ENCODE results near the gene B9D2. TPM values are rescaled to one million over a fixed set of nuclear protein-coding genes. Genes with fewer than 3 reads are reported as not detected.

Gene B9D2
- total RNA-seq, 1 donor from 2014 or later, result 4.6 TPM

GRCh38 chr19:41399091-41399490 is 35.1 kb upstream of the B9D2 start:
- no peak for DNase-seq (ENCODE audit: extremely low spot score, unreplicated experiment)
- H3K27me3 Mint-ChIP-seq (ENCODE audit: unreplicated experiment), result no peaks in the 10 kb centered on the region
- no peaks in the 10 kb centered on the region for H3K9me3 Mint-ChIP-seq (ENCODE audit: unreplicated experiment)
- peaks cover 30% of the 10 kb centered on the region for H3K4me1 Mint-ChIP-seq (ENCODE audit: unreplicated experiment)
- peak overlapping the region; percentile 99 for H3K4me3 Mint-ChIP-seq (ENCODE audit: unreplicated experiment)
- peak overlapping the region; percentile 10 for H3K27ac Mint-ChIP-seq (ENCODE audit: unreplicated experiment)
- H3K36me3 Mint-ChIP-seq (ENCODE audit: unreplicated experiment), result peaks cover 3% of the 10 kb centered on the region
- TF ChIP-seq CTCF (IDR thresholded peaks at IDR 0.05), result no peak

- Mint-ChIP-seq H3K36me3 (ENCODE audit: unreplicated experiment) (peaks cover 3% of the 10 kb centered on the region), H3K4me1 (ENCODE audit: unreplicated experiment) (peaks cover 30% of the 10 kb centered on the region), H3K27ac (ENCODE audit: unreplicated experiment) (no peak overlapping the region), H3K4me3 (ENCODE audit: unreplicated experiment) (peak overlapping the region; percentile 99), H3K9me3 (ENCODE audit: unreplicated experiment) (no peaks in the 10 kb centered on the region), H3K27me3 (ENCODE audit: unreplicated experiment) (no peaks in the 10 kb centered on the region)
- DNase-seq (ENCODE audit: extremely low spot score, unreplicated experiment), result no peak
- no peak for TF ChIP-seq CTCF (IDR thresholded peaks at IDR 0.05)
These were observed 34.6 kb upstream of the B9D2 start for GRCh38 chr19:41398598-41398997.

- no peak for TF ChIP-seq CTCF (IDR thresholded peaks at IDR 0.05)
- Mint-ChIP-seq H3K36me3 (ENCODE audit: unreplicated experiment) (peaks cover 3% of the 10 kb centered on the region), H3K27ac (ENCODE audit: unreplicated experiment) (peak overlapping the region; percentile 99), H3K27me3 (ENCODE audit: unreplicated experiment) (no peaks in the 10 kb centered on the region), H3K4me3 (ENCODE audit: unreplicated experiment) (peak overlapping the region; percentile 99), H3K4me1 (ENCODE audit: unreplicated experiment) (peaks cover 30% of the 10 kb centered on the region), H3K9me3 (ENCODE audit: unreplicated experiment) (no peaks in the 10 kb centered on the region)
- DNase-seq (ENCODE audit: extremely low spot score, unreplicated experiment), result no peak
These were observed 34.1 kb upstream of the B9D2 start for GRCh38 chr19:41398050-41398418.

GRCh38 chr19:41397086-41398049 is 33.4 kb upstream of the B9D2 start, which contains the start of the genes BCKDHA and EXOSC5:
BCKDHA (plus strand) TSS chr19:41397818; CDS start chr19:41397828, 10 bp downstream.
EXOSC5 (minus strand) TSS chr19:41397359; CDS start chr19:41397328, 31 bp downstream.
- no peak for TF ChIP-seq CTCF (IDR thresholded peaks at IDR 0.05)
- peaks cover 3% of the 10 kb centered on the region for H3K36me3 Mint-ChIP-seq (ENCODE audit: unreplicated experiment)
- peaks cover 30% of the 10 kb centered on the region for H3K4me1 Mint-ChIP-seq (ENCODE audit: unreplicated experiment)
- H3K4me3 Mint-ChIP-seq (ENCODE audit: unreplicated experiment), result peak within 1 kb of the TSS; percentile 99
- no peaks in the 10 kb centered on the region for H3K9me3 Mint-ChIP-seq (ENCODE audit: unreplicated experiment)
- DNase-seq (ENCODE audit: extremely low spot score, unreplicated experiment), result peak; percentile 100
- H3K27ac Mint-ChIP-seq (ENCODE audit: unreplicated experiment), result peak within 1 kb of the TSS; percentile 99
- H3K27me3 Mint-ChIP-seq (ENCODE audit: unreplicated experiment), result no peaks in the 10 kb centered on the region

GRCh38 chr19:41395355-41395754 is 31.4 kb upstream of the B9D2 start:
- Mint-ChIP-seq H3K36me3 (ENCODE audit: unreplicated experiment) (peaks cover 2% of the 10 kb centered on the region), H3K27ac (ENCODE audit: unreplicated experiment) (peak overlapping the region; percentile 8), H3K27me3 (ENCODE audit: unreplicated experiment) (no peaks in the 10 kb centered on the region), H3K9me3 (ENCODE audit: unreplicated experiment) (no peaks in the 10 kb centered on the region), H3K4me1 (ENCODE audit: unreplicated experiment) (peaks cover 30% of the 10 kb centered on the region), H3K4me3 (ENCODE audit: unreplicated experiment) (peak overlapping the region; percentile 46)
- TF ChIP-seq CTCF (IDR thresholded peaks at IDR 0.05), result no peak
- DNase-seq (ENCODE audit: extremely low spot score, unreplicated experiment), result no peak

Data from osteocyte (in vitro differentiated cells).